ENCODE data around the gene CALHM3.
"Not testable (repeated sequence)": the region's sequence is repeated elsewhere in the genome, so short reads cannot be mapped to it uniquely, and the experiment has no call there.

Gene CALHM3

DNA sequence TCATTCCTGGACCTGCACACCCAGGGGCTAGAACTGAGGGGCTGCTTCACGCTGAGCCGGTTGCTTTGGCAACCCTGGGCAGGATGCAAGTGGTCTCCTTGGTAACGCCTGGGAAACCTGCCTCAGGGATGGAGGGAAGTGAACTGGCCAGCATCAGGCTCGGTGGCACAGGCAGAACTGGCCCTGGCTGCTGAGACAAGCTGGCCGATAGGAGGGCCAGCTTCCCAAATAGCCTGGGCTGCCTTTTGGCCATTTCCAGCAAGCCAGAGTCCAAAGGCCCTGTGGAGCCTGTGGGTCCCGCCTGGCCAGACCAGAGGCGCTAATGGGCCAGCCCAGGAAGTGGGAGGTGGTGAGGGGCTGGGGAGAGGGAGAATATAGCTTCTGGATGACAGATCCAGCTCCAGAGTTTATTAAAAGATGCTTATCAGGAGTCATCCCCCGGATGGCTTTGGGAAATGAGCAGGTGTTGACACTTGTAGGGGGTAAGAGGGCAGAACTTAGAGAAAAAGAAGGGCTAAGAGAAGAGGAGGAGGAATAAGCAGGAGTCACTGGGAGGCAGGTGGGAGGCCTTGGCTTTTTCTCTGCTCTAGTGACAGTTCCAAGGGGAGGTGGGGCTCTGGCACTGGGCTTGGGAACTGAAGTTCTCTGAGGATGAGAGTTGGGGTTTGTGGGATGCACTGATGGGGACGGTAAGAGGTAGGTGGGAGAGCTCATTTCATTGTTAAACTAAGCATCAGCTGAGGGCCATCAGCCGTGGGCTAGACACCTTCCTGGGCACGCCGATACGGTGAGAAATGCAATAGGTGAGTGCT, 24.0 kb upstream of the CALHM3 start:
- no peak for DNase-seq

DNA sequence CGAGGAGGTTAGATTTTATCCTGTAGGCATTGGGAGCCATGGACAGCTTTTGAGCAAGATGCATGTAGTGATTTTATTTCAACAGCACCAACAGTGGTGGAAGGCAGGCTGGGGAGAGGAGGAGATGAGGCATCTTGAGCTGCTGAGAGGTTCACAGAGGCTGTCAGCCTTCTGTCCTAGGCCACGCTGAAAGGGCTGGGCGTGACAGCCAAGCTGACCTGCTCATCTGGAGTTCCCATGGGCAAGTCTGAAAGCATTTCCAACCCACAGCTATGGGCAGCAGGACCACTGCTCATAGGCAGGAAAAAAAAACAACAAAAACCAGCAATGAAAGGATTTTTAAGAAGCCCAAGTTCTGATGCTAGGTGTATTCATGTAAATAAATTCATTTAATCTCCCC, 22.1 kb upstream of the CALHM3 start:
- no peak for DNase-seq

DNA sequence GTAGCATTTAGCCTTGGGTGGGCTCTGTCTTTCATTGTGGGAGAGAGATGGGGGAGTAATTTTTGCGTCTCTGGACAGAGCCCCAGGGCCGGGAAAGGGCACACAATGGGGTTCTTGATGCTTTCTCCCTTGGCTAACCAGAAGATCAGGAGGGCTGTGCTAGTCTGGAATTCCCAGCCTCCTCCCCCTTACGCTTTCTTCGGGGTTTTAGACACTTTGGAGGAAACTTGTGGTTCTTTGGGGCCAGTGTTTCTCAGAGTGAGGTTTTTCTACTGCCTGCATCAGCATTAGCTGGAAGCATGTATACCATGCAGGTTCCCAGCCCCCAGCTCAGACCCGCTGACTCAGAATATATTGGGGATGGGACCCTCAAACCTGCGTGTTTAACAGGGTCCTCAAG, 21.4 kb upstream of the CALHM3 start:
- no peak for DNase-seq

DNA sequence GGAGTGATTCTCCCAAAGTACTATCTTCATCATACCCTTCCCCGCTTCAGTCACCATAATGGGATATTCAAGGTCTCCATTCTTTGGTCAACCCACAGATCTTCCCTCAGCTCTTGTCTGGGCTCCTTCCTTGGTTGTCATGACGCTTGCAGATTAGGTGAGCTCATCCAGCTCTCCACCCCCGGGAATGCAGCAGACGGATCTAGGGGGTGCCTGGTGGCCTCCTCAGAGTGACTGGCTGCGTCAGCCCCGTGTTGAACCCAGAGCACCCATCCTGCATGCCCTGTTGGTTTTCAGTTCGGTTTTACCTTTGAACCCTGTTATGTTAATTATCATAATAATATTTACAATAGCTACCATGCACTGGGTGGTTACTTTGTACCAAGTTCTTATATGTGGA, 20.8 kb upstream of the CALHM3 start:
- no peak for DNase-seq

DNA sequence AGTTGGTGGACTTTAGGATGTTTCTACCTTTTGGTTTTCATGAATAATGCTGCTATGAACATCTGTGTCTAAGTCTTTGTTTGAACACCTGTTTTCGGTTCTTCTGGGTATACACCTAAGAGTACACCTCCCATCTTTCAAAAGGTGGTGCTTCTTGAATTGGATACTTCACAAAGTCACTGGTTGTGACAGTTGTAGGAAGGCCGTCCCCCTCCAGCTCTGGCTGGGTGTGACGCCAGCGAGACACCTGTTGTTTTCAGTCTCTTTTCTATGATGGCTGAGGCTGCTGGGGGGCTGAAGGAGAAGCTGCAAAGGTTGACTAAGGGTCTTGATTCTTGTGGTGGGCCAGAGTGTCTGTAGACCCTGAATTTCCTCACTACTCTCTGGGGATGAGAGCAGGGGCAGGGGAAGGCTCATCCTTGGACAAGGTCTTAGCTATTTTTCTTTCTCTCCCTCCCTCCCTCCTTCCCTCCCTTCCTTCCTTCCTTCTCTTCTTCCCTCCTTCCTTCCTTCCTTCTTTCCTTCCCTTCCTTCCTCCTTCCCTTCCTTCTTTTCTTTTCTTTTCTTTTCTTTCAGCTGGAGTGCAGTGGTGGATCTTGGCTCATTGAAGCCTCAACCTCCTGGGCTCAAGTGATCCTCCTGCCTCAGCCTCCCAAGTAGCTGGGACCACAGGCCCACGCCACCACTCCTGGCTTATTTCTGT, 20.0 kb upstream of the CALHM3 start:
- DNase-seq: no peak

DNA sequence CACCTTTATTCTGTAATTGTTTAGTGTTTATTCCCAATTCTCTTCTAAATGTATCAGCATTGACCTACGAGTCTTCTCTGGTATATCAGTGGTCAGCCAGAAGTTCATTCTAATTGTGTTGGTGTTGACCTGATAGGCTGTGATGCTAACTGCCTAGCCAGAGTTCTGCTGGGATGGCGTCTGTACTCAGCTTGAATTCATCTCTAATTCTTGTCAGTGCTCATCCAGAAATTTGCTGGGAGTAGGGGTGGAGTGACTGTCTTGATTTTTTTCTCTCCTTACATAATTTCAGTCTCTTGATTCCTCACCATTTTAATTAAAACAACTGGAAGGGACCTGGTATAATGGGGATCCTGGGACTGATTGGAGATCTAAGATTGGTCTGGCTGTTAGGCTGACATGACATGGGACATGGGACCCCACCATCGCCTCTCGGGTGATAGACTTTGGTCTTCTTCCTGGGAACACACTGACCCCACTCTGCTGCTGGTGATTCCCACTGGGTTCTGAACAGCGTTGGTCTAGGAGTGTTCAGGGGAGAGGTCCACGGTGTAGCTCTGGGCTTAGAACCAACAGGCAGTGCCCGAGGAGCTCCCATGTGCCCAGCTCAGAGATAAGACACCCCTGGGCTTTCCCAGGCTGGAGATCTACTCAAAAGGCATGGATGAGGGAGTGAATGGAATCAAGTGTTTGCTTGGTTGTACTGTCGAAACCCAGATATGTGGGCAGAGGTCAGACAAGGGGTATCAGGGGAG, 18.3 kb upstream of the CALHM3 start:
- no peak for DNase-seq

DNA sequence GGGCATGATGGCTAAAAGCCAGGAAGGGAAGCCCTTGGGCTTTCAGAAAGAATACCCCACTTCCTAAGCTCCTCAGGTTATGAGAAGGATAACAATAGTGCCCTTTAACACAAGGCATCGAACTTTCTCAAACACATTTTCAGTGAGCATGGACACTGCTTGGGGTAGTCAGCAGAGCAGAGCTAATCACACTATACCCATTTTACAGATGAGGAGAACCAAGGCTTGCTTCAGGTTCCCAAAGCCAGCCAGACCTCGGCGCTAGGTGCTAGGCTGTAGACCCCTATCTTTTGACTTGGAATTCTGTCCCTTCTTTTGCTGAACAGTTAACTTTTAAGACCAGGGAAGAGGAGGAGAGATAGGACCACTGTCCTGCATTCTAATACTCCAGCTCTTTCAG, 16.3 kb upstream of the CALHM3 start:
- no peak for DNase-seq

DNA sequence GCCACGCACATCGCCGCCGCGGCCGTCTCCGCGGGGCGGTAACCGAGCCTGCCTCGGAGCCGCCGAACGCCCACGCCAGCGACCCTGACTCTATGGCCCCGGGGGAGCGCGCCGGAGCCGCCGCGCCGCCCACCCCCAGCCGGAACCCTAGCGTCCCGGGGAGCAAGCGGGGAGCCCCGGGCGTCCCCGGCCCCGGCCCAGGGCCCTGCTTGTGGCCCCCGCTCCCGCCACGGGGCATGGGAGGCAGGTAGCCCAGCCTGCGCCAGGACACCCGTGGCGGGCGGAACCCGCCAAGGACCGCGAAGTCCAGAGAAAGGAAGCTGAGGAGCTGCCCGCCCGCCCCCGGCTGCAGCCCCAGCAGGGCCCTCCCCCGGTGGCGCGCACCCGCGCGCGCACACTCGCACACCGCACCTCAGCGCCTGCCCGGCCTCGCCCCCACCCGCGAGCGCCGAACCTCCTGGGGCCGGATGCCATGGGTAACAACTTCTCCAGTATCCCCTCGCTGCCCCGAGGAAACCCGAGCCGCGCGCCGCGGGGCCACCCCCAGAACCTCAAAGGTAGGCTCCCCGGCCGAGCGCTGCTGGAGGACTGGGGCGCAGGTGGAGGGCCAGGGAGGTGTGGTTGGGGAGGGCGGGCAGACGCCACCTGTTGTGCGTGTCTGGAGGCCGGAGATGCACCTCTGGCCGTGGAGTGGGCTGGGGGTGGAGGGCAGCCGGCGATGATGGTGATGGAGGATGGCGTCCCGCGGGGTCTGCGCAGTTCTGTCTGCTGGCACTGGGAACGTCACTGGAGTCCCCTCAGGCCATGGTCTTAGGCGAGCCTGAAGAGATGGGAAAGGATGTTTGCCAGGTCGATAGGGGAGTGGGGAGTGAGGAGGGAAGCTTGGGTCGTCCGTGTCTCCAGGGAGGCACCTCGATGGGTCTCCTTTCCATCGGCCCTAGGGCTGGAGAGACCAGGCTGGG, 15.2 kb upstream of the CALHM3 start:
- no peak for DNase-seq

DNA sequence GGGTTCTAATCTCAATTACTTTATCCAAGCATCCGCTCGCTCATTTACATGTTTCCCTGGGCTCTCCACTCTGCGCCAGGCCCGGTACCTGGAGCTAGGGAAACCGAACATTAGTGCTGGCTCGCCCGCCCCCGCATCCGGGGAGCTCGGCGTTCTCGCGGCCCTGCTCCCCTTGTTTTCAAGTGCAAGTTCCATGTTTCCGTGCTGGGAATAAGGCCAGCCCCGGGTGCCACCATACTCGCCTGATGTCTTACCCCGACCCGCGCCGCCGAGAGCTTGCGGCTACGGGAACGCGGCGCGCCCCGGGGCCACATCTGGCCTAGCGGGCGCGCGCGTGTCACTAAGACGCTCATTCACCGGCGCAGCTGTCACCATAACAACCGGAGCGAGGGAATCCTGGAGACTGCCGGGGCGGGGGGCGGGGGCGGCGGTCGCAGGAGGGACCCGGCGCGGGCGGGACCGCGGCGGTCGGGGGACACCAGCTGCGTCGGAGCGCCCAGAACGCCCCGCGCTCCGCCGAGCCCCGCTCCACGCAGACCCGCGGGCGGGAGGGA, 14.4 kb upstream of the CALHM3 start, which contains the start of gene NEURL1:
TSS of gene NEURL1 (plus strand) at position 344 of the 554 bp plus-strand sequence. CDS start 683 bp downstream, outside the sequence.
- DNase-seq: no peak

DNA sequence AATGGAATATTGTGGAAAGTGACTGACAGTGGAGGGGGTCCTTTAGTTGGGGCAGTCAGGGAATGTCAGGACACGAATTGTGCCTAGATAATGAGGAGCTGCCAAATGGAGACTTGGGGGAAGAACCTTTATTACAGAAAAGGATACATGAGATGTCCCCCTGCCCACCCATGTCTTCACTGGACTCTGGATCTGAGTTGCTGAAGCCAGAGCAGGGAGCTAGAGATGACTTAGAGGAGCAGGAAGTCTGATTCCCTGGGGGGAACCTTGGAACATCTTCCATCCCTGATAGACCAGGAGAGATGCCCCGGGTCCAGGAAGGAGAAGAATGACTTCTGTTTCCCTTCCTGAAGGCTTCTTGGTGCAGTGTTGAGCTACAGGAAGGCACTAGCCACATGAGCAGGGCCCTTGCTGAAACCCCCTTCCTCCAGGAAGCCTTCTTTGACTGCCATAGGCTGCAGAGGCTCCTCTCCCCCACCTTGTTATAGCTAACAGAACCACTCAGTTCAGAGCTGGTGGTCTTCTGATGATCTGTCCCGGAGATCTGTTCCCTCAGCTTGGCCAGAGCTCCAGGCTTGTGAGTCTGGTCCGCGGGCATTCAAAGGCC, 13.7 kb upstream of the CALHM3 start:
- DNase-seq: no peak

DNA sequence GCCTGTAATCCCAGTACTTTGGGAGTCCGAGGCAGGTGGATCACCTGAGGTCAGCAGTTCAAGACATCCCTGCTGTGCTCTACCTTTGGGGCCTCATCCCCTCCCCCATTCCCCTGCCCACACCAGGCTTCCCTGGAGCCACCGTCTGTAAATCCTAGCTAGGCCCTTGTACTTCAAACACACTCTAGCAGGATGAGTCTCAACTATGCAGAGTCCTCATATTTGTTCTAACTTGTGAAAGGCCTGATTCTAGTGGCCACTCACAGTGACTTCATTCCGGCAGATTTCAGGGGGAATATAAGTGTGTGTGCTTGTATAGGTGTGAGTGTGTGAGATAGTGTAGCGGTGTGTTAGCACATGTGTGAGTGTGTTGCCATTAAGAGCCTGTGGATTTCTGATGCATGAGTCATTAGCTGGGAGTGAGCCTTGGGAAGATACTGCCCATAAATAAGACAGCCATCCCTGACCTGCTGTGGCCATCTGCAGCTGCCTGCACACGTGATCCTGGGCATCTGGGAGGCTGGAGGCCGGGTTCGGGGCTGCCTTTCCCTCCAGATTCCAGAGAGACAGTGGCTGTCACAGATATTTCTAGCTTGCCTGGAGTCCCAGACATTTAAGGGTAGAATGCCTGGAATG, 12.8 kb upstream of the CALHM3 start:
- peak; percentile 96 for DNase-seq

DNA sequence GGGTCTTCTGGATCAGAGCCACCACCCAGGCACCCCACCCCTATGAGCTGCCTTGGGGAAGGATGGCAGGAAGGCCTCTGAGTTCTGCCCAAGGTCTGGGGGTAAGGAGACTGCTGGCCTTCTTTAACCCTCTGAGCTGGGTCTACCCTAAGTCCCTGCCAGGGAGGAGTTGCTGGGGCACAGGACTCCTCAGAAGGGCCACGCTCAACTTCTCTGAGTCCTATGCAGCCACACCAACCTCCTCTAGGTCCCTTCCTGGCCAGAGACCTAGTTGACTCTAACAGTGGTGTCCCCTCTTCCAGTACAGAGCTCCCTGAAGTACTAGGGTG, 11.9 kb upstream of the CALHM3 start:
- DNase-seq: no peak

DNA sequence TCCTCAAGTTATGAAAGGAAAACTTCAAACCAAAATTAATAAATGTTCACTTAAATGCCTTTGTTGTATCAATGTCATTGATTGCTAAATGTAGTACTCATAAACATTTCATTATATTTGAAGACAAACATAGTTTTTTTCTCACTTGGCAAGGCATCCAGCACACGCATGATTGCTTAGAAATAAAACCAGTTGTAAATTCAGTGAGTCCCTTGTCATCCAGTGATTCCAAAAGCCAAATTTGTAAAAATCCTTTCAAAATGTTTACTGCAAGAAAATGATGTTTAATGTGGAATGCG, 8.3 kb upstream of the CALHM3 start:
- DNase-seq: no peak

DNA sequence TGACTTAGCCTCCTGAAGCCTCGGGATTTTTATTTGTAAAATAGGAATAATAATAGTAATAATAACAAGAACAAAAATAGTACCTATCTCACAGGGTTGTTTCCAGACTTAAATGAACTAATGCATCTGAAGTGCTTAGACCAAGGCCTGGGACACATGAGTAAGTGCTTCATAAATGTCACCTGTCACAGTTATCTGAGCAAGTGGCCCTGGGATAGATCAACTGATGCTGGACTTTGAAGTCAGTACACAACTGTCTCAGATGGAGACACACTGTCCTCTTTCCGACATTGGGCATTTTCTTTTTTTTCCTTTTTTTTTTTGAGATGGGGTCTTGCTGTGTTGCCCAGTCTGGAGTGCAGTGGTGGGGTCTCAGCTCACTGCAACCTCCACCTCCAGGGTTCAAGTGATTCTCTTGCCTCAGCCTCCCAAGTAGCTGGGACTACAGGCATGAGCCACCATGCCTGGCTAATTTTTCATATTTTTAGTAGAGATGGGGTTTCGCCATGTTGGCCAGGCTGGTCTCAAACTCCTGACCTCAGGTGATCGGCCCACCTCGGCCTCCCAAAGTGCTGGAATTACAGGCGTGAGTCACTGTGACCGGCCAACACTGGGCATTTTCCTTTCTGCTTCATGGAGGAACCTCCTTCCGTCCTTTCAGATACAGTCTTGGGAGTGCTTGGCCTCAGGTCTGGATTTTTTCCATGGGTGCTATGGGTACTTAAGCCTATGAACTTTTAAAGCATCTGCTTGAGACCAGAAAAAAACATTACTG, 7.8 kb upstream of the CALHM3 start:
- not testable (repeated sequence) for DNase-seq

DNA sequence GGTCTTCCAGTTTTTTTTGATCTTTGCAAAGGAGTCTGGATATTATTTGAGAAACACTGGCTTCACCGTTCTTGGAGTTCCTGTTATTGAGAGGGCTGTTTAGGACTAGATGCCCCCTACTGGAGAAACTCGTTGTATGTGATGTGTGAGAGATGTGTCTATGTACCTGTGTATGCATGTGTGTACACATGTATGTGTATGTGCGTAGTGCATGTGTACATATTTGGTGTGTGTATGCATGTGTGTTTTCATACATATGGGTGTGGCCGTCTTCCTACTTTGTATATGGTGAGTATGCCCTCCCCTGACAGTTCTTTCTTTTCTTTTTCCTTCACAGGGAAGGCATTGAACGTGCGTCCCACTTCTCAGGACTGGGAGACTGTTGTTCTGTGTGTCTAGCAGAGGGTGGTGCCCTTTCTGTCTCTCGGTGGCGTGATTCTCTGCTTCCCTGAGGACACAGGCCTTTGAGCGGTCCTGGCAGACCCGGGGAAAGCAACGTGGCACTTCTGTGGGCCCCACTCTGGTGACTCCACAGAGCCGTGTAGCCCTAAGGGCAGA, 3.0 kb upstream of the CALHM3 start:
- DNase-seq: peak; percentile 60

DNA sequence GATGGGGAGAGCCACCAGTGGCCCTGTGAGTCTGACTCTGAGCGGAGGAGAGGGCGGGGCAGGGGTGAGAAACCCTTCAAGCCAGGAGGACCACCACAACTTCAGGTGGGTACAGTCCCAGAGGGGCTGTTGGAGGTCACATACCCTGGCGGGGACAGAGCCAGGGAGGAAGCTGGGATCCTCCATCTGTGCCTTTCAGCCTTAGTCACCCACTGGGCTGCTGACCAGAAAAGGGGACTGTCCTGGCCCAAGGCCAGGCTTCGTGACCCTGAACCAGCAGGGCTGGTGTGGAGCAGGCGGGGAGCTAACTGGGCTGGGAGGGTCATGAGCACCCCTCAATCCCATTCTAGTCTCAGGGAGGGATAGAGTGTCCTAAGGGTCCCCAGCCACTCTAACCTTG, 1.5 kb upstream of the CALHM3 start:
- no peak for DNase-seq

DNA sequence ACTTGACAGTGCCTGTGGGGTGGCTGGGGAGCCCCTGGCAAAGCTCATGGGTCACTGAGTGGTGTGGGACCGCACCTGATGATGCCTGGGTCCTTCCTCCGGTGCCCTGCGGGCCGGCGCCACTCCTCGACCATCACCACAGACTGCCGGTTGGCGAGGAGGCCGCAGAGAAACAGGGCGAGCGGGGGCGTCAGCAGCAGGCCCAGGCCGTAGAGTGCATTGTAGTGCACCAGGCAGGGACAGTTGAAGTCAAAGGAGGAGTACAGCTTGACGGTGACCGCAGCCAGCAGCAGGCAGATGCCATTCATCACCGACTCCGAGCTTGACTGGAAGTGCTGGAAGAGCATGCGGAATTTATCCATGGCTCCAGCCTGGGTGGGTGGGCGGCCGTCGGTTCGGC, 369 bp downstream of the CALHM3 start:
- DNase-seq: no peak

DNA sequence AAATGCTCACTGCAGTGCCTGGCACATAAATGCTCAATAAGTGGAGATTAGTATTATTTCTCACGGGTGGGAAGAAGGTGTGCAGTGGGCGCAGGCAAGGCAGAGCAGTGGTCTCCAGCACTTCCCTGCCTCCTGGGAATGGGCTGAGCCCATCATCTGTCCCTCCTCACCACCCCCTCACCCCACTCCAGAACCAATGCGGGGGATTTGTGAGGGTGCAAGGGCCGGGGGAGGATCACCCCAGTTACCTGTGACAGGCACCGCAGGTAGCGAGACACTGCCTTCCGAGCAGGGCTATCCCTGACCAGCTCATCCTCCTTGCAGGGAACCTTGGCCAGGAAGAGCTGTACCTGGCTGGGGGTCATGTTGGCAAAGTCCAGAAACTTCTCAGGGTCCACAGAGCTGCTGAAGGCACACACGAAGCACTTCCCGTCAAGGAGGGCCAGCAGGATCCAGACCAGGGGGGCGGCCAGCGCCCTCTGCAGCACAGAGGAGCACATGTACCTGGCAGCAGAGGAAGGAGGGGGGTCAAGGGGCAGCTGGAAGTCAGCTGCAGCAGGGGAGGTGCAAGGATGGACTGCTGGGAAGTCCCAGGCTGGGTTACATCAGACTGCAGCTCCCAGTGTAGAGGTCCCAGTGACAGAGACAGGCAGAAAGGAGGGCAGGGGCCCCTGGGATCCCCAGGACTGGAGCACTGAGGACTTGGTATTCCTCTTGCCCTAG, 2.8 kb downstream of the CALHM3 start:
- no peak for DNase-seq

DNA sequence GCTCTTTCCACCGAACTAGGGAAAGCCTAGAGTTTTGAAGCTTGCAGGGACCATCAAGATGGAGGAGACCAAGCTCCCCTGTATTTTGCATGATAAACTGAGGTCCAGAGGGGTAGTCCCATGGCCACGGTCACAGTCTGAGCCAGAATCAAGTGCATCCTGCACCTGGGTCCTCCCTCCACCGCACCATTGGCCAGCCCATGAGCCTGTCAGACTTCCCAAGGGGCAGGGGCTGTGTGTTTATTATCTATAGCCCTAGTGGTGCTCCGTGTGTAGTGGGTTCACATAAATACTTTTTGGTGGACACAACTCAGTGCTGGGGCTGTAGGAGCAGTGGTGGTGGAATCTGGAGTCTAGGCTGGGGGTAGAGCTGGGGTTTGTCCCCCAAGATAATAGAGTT, 3.6 kb downstream of the CALHM3 start:
- DNase-seq: no peak

Data from fibroblast of skin of abdomen (primary cell).